Calu3 (cell line): ENCODE data around the gene WIPF1. TPM values are rescaled to one million over a fixed set of nuclear protein-coding genes. Genes with fewer than 3 reads are reported as not detected.

Source experiments
- BruUV-seq: library from RNA; stranded (reverse); fragments of 400-500 nt; replicated peaks from 2 replicates; lab custom pipeline; 2021; lab: Mats Ljungman, UMichigan
- CTCF ChIA-PET: fragments of 300-600 bp; sonication (Branson Sonifier 250); formaldehyde crosslinking; loops from one replicate; lab custom pipeline; 2022; ENCODE audit warnings: antibody characterized with exemption; lab: Charles Lee
- DNase-seq: peaks from one replicate; pipeline ENCODE4 v3.0.0; 2022
- H3K27ac Mint-ChIP-seq: one replicate; pipeline ENCODE4 v1.8.0; 2022; ENCODE audit warnings: mixed read lengths; ENCODE audit not compliant: unreplicated experiment
- H3K27me3 Mint-ChIP-seq: one replicate; pipeline ENCODE4 v1.8.0; 2022; ENCODE audit warnings: mixed read lengths; ENCODE audit not compliant: unreplicated experiment
- H3K36me3 Mint-ChIP-seq: one replicate; pipeline ENCODE4 v1.8.0; 2022; ENCODE audit warnings: mild to moderate bottlenecking, moderate library complexity, mixed read lengths; ENCODE audit not compliant: insufficient read depth, unreplicated experiment
- H3K4me1 Mint-ChIP-seq: one replicate; pipeline ENCODE4 v1.8.0; 2022; ENCODE audit warnings: mild to moderate bottlenecking, low read depth, mixed read lengths; ENCODE audit not compliant: unreplicated experiment
- H3K4me3 Mint-ChIP-seq: one replicate; pipeline ENCODE4 v1.8.0; 2022; ENCODE audit warnings: mild to moderate bottlenecking, low read depth, moderate library complexity, mixed read lengths; ENCODE audit not compliant: unreplicated experiment
- H3K9me3 Mint-ChIP-seq: one replicate; pipeline ENCODE4 v1.8.0; 2022; ENCODE audit warnings: low read depth, mixed read lengths; ENCODE audit not compliant: unreplicated experiment
- CTCF ChIP-seq: fragments of 200-600 bp; IDR thresholded peaks from one replicate; pipeline ENCODE4 v1.8.0; 2022; ENCODE audit warnings: antibody characterized with exemption; ENCODE audit not compliant: unreplicated experiment
- intact Hi-C: fragments of 100-400 bp; cut with micrococcal nuclease; formaldehyde crosslinking; loops from one replicate; pipeline ENCODE4 v1.10.0; 2022; ENCODE audit not compliant: unreplicated experiment
- total RNA-seq: library from RNA; stranded (reverse); gene quantifications from 2 replicates; pipeline ENCODE4 v1.2.3, GENCODE V29; 2022

Gene WIPF1
- total RNA-seq, 1 experiment from 2014 or later, result 0.87 TPM

GRCh38 chr2:174572556-174572955 lies 25.0 kb downstream of the WIPF1 start:
- H3K27ac Mint-ChIP-seq, result no peak overlapping the region
- BruUV-seq, result no TSS peak
- H3K27me3 Mint-ChIP-seq, result no peaks in the 10 kb centered on the region
- no peak for TF ChIP-seq CTCF
- CTCF ChIA-PET, result no interaction called here
- no peaks in the 10 kb centered on the region for H3K36me3 Mint-ChIP-seq
- H3K4me3 Mint-ChIP-seq, result no peak overlapping the region
- H3K9me3 Mint-ChIP-seq, result no peaks in the 10 kb centered on the region
- no peak for DNase-seq
- no peaks in the 10 kb centered on the region for H3K4me1 Mint-ChIP-seq
- intact Hi-C loops, result no loop called here

DNA sequence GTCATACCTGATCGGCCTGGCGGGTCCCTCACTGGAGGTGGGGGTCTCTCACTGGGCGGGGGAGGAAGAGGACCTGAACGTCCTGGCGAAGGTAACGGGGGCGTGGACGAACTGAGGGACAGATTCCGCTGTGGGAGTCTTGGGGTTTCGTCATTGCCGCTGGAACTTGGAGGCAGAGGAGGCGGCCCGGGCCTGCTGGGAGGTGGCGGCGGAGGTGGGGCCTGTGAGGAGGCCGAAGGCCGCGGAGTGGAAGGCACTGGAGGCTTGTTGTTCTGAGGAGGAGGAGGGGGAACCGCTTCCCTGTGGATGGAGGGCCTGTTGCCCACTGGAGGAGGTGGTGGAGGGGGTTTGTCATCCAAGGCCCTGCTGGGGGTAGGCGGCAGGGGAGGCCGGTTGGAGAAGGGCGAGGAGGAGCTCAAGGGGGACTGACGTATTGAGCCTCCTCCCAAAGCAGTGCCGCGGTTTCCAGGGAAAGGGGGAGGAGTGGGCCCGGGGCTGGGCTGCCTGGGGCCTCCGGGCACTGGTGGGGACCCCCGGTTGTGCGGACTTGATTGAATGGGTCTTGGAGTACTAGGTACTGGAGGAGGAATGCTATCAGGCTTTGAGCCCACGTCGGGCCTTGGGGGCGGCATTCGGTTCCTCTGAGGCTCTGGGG lies 25.8 kb downstream of the WIPF1 start:
- no peak overlapping the region for H3K4me3 Mint-ChIP-seq
- intact Hi-C loops, result no loop called here
- no TSS peak for BruUV-seq
- no peaks in the 10 kb centered on the region for H3K9me3 Mint-ChIP-seq
- no peaks in the 10 kb centered on the region for H3K4me1 Mint-ChIP-seq
- H3K36me3 Mint-ChIP-seq, result no peaks in the 10 kb centered on the region
- TF ChIP-seq CTCF, result no peak
- no peak overlapping the region for H3K27ac Mint-ChIP-seq
- no peaks in the 10 kb centered on the region for H3K27me3 Mint-ChIP-seq
- CTCF ChIA-PET, result no interaction called here
- DNase-seq, result no peak

- no peak for TF ChIP-seq CTCF
- Mint-ChIP-seq H3K9me3 (no peaks in the 10 kb centered on the region), H3K27me3 (no peaks in the 10 kb centered on the region), H3K4me1 (no peaks in the 10 kb centered on the region), H3K4me3 (no peak overlapping the region), H3K27ac (no peak overlapping the region), H3K36me3 (no peaks in the 10 kb centered on the region)
- no TSS peak for BruUV-seq
- no peak for DNase-seq
- CTCF ChIA-PET, result interaction anchor here (0.6 kb wide), 1 partner anchor 33 kb away, joined by 3 read pairs; no protein-coding TSS in a partner anchor
- intact Hi-C loops, result no loop called here
Measured at GRCh38 chr2:174570318-174570958, 27.2 kb downstream of the WIPF1 start.

- Mint-ChIP-seq H3K27me3 (no peaks in the 10 kb centered on the region), H3K36me3 (no peaks in the 10 kb centered on the region), H3K9me3 (no peaks in the 10 kb centered on the region), H3K4me3 (no peak overlapping the region), H3K27ac (no peak overlapping the region), H3K4me1 (no peaks in the 10 kb centered on the region)
- no TSS peak for BruUV-seq
- no peak for TF ChIP-seq CTCF
- no peak for DNase-seq
- CTCF ChIA-PET, result no interaction called here
- intact Hi-C loops, result no loop called here
Measured at GRCh38 chr2:174569678-174570077, 27.9 kb downstream of the WIPF1 start.
